Heart right ventricle (tissue), 16 donors: ENCODE data around the gene AMPH. TPM values are rescaled to one million over a fixed set of nuclear protein-coding genes. Genes with fewer than 3 reads are reported as not detected.

Source experiments
- ATAC-seq, 8 donors: fragments of 200-7000 bp; cut with Tn5 transposase; one replicate each; pipeline ENCODE4 v1.9.1; 2020; ENCODE audit warnings: mild to moderate bottlenecking in 8 of 8, moderate library complexity in 8 of 8, moderate number of reproducible peaks in 1 of 8
- DNase-seq, 2 donors: peaks; one replicate each; pipeline ENCODE4 v3.0.0-alpha.2; 2020
- H3K27ac ChIP-seq, 10 donors: fragments of 200-600 bp; sonication (generic) in 2 of 10; one replicate each; pipeline versions ENCODE4 v1.5.0 to v1.8.0; 2020 to 2022; ENCODE audit warnings: mild to moderate bottlenecking in 3 of 10
- H3K27me3 ChIP-seq, 7 donors: fragments of 200-600 bp; one replicate each; pipeline ENCODE4 v1.8.0; 2021 to 2022; ENCODE audit warnings: mild to moderate bottlenecking in 2 of 7
- H3K36me3 ChIP-seq, 9 donors: fragments of 200-600 bp; sonication (generic) in 1 of 9; one replicate each; pipeline versions ENCODE4 v1.5.0 to v1.8.0; 2020 to 2022; ENCODE audit warnings: mild to moderate bottlenecking in 2 of 9
- H3K4me1 ChIP-seq, 9 donors: fragments of 200-600 bp; sonication (generic) in 1 of 9; one replicate each; pipeline versions ENCODE4 v1.5.0 to v1.8.0; 2020 to 2022; ENCODE audit warnings: mild to moderate bottlenecking in 4 of 9
- H3K4me3 ChIP-seq, 10 donors: fragments of 200-600 bp; sonication (generic) in 2 of 10; one replicate each; pipeline versions ENCODE4 v1.5.0 to v1.8.0; 2020 to 2022; ENCODE audit warnings: mild to moderate bottlenecking in 7 of 10, moderate library complexity in 2 of 10
- H3K9me3 ChIP-seq, 11 donors: fragments of 200-600 bp in 10 of 11; sonication (generic) in 2 of 11; one replicate each; pipeline versions ENCODE4 v1.5.0 to v1.8.0; 2013 to 2022; ENCODE audit warnings: mild to moderate bottlenecking in 2 of 11, control low read depth in 1 of 11, moderate library complexity in 1 of 11
- WGBS, 2 donors: extraction: QIAGEN DNeasy Blood & Tissue Kit; methylation state at CpG; one replicate each; pipeline ENCODE4 v1.1.7; 2013; ENCODE audit warnings: inconsistent platforms in 1 of 2; 5-methylcytosine and 5-hydroxymethylcytosine counted together
- intact Hi-C, 10 donors: fragments of 100-400 bp; cut with DNase I; formaldehyde crosslinking; loops; one replicate each; pipeline versions ENCODE4 v1.11.1 to v1.14.2; 2022
- polyA plus RNA-seq, 2 donors: library from polyadenylated mRNA; stranded (reverse); fragments of 200-250 nt; gene quantifications; one replicate each; pipeline ENCODE4 v1.2.3, GENCODE V29; 2013
- total RNA-seq, 10 donors: library from RNA; stranded (reverse); fragmentation: NEBNext Ultra II Directional in 3 of 10; extraction: Animal tissue kit (Norgen Biotek cat#: 25700) in 3 of 10; gene quantifications; one replicate each; pipeline versions ENCODE4 v1.2.1 to v1.2.4, GENCODE V29; 2021 to 2023
- TF ChIP-seq, protein P1 (sequence below), 9 donors: fragments of 200-600 bp; sonication (generic) in 2 of 9; IDR thresholded peaks; one replicate each; pipeline versions ENCODE4 v1.5.0 to v1.8.0; 2021 to 2022; ENCODE audit warnings: antibody characterized with exemption in 9 of 9, mild to moderate bottlenecking in 5 of 9, moderate library complexity in 1 of 9
- donor health status: Arrhythmogenic right ventricular cardiomyopathy.
- donor health status: ischemic (EF 13 %, LVEDD 7.1; RV severe dilation, severe dysfunction).
- donor health status: healthy with polysubstance abuse.
- donor health status: DM: no; HTN: yes; CAD: no.
- donor health status: DM: no; HTN: no; CAD: no.
- donor health status: ischemic (EF 25% LVEDD 6.9; RV normal size, moderate dysfunction).
- donor health status: ischemic (EF 25% LVEDD 5.7; RV mildly dilated, moderate dysfunction).
- donor health status: healthy.
- donor health status: DM: yes; HTN: yes; CAD: no.
- donor health status: Ischemic cardiomyopathy.
- donor health status: ischemic (EF 35%, LVEDD 5.7; RV mildly dilated, moderate dysfunction).
- donor health status: nonischemic (EF 11% LVEDD 7.7; RV severe dilation, severe dysfunction).
- donor health status: DM: yes; HTN: yes; CAD: no.
- donor health status: PGD.
- donor health status: ischemic (EF 29% LVEDD 5.4; RV normal size, mild dysfunction).
- donor health status: nonischemic (EF 23%, LVEDD 6.1; RV moderate dilation, normal function).

AMPH gene
- total and polyA plus RNA-seq, 12 donors = 0.95 to 3.5 (median 2.3) TPM

DNA sequence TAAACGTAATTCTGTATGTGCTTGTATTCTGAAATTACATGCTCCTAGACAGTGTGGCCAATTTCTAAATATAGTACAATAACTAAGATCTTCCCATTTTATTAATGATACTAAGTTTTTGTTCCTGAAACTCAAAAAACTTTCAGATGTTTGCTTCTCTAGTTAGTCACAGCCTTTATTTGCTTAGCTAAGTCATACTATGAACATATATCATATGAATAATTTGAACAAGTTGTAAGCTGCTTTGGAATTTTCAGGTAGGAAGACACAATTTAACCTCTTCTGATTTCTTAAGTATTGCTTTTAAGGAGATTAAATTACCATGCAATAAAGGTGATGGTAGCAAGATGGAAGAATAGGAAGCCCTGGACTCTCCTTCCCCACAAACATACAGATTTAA is 148.7 kb downstream of the AMPH start:
- TF ChIP-seq, protein P1, sequence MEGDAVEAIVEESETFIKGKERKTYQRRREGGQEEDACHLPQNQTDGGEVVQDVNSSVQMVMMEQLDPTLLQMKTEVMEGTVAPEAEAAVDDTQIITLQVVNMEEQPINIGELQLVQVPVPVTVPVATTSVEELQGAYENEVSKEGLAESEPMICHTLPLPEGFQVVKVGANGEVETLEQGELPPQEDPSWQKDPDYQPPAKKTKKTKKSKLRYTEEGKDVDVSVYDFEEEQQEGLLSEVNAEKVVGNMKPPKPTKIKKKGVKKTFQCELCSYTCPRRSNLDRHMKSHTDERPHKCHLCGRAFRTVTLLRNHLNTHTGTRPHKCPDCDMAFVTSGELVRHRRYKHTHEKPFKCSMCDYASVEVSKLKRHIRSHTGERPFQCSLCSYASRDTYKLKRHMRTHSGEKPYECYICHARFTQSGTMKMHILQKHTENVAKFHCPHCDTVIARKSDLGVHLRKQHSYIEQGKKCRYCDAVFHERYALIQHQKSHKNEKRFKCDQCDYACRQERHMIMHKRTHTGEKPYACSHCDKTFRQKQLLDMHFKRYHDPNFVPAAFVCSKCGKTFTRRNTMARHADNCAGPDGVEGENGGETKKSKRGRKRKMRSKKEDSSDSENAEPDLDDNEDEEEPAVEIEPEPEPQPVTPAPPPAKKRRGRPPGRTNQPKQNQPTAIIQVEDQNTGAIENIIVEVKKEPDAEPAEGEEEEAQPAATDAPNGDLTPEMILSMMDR (IDR thresholded peaks at IDR 0.05) = no peak
- intact Hi-C loops = no loop called here
- H3K27me3 ChIP-seq = no peaks in the 10 kb centered on the region

DNA sequence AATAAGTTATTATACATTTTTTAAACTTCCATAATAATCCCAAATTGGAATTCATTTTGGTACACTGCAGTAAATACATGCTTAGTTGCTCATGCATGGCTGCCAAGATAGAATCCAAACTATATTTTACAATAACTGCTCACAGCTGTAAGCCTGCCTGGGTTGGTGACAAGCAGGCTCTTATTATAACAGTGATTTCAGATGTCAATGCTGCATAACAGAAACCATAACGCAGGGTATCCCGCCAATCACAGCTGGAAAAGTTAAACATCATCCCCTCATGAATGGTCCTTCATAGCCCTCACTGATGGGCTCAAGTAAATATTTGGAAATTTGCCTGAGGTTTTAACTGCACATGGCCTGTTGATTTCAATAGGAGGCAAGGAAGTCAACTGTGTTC is 149.8 kb downstream of the AMPH start:
- WGBS, 2 donors = 71 to 83% methylated on average over 2 of the region's 2 CpGs
- no peaks in the 10 kb centered on the region for H3K27me3 ChIP-seq
- intact Hi-C loops = no loop called here
- H3K36me3 ChIP-seq = no peaks in the 10 kb centered on the region
- ATAC-seq (no peak), DNase-seq (no peak)
- TF ChIP-seq, protein P1 (IDR thresholded peaks at IDR 0.05) = no peak
- H3K4me1 ChIP-seq = no peaks in the 10 kb centered on the region
- H3K27ac ChIP-seq = no peak overlapping the region
- peaks cover 0 to 32% (median 17%) of the 10 kb centered on the region in 11 donors for H3K9me3 ChIP-seq
- no peak overlapping the region for H3K4me3 ChIP-seq

More for the DNA sequence above, 148.7 kb downstream of the AMPH start:
- H3K4me1 ChIP-seq = no peaks in the 10 kb centered on the region
- H3K27ac ChIP-seq = no peak overlapping the region
- no peak overlapping the region for H3K4me3 ChIP-seq
- no peak for DNase-seq
- H3K36me3 ChIP-seq = no peaks in the 10 kb centered on the region
- ATAC-seq = no peak
- 78 to 90% methylated on average over 1 of the region's 1 CpG for WGBS, 2 donors
- H3K9me3 ChIP-seq = peaks cover 0 to 41% (median 17%) of the 10 kb centered on the region in 11 donors

DNA sequence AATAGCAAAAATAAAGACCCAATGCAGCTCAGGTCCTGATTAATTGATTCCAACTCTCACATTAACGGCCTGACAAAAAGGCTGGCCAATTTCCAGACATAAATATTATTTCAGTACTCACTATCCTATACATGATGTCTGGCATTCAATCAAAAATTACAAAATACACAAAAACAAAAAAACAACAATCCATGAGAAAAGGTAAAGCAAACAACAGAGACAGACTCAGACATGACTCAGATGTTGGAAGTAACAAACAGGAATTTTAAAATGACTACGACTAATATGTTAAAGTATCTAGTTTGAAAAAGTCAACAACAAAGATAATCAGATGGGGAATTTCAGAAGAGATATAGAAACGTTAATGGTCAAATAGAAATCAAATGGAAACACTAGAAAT is 152.8 kb downstream of the AMPH start:
- H3K27ac ChIP-seq = no peak overlapping the region
- ATAC-seq (no peak), DNase-seq (no peak)
- H3K4me3 ChIP-seq = no peak overlapping the region
- H3K4me1 ChIP-seq = no peaks in the 10 kb centered on the region
- intact Hi-C loops = no loop called here
- H3K27me3 ChIP-seq = no peaks in the 10 kb centered on the region
- H3K9me3 ChIP-seq = peaks cover 0 to 16% (median 4%) of the 10 kb centered on the region in 11 donors
- peaks cover 0 to 7% (median 0%) of the 10 kb centered on the region in 9 donors for H3K36me3 ChIP-seq
- TF ChIP-seq, protein P1 (IDR thresholded peaks at IDR 0.05) = no peak
- WGBS, 2 donors = 47 to 55% methylated on average over 3 of the region's 3 CpGs

- H3K4me1 ChIP-seq = no peaks in the 10 kb centered on the region
- intact Hi-C loops = no loop called here
- WGBS, 2 donors = 96% methylated on average over 1 of the region's 1 CpG
Measured at GRCh38 chr7:38477333-38477732, 153.8 kb downstream of the AMPH start.

More at GRCh38 chr7:38477333-38477732, 153.8 kb downstream of the AMPH start:
- TF ChIP-seq, protein P1 (IDR thresholded peaks at IDR 0.05) = no peak
- no peak for ATAC-seq
- Histone ChIP-seq H3K4me3 (no peak overlapping the region), H3K27me3 (no peaks in the 10 kb centered on the region), H3K9me3 (peaks cover 0 to 8% (median 0%) of the 10 kb centered on the region in 11 donors), H3K27ac (no peak overlapping the region), H3K36me3 (peaks cover 0 to 7% (median 0%) of the 10 kb centered on the region in 9 donors)
- no peak for DNase-seq
